GM18520 (cell line): ENCODE measurements around the gene MAML3.
"Not testable (repeated sequence)": the region's sequence is repeated elsewhere in the genome, so short reads cannot be mapped to it uniquely, and the experiment has no call there.

Experiments
- ATAC-seq: cut with Tn5 transposase; IDR thresholded peaks from one replicate; pipeline ENCODE4 v1.9.1; 2021; ENCODE audit not compliant: unreplicated experiment

MAML3 gene

GRCh38 chr4:139710073-139710472, 443.9 kb downstream of the MAML3 start:
- no peak for ATAC-seq

- ATAC-seq, result no peak
Measured at GRCh38 chr4:139709660-139710059, 444.3 kb downstream of the MAML3 start.

- no peak for ATAC-seq
Measured at GRCh38 chr4:139704915-139705485, 449.0 kb downstream of the MAML3 start.

- no peak for ATAC-seq
Measured at GRCh38 chr4:139700568-139700967, 453.4 kb downstream of the MAML3 start.

GRCh38 chr4:139698167-139698925, 455.6 kb downstream of the MAML3 start:
- not testable (repeated sequence) for ATAC-seq

- no peak for ATAC-seq
Measured at GRCh38 chr4:139696491-139696890, 457.5 kb downstream of the MAML3 start.

GRCh38 chr4:139694522-139695107, 459.4 kb downstream of the MAML3 start:
- no peak for ATAC-seq

- no peak for ATAC-seq
Measured at GRCh38 chr4:139692309-139693012, 461.5 kb downstream of the MAML3 start.

- no peak for ATAC-seq
Measured at GRCh38 chr4:139690419-139690818, 463.6 kb downstream of the MAML3 start.

GRCh38 chr4:139689093-139689722, 464.8 kb downstream of the MAML3 start:
- no peak for ATAC-seq

- no peak for ATAC-seq
Measured at GRCh38 chr4:139686988-139687387, 467.0 kb downstream of the MAML3 start.

- ATAC-seq, result no peak
Measured at GRCh38 chr4:139686130-139686529, 467.9 kb downstream of the MAML3 start.

GRCh38 chr4:139685180-139685579, 468.8 kb downstream of the MAML3 start:
- ATAC-seq, result no peak

- ATAC-seq, result no peak
Measured at GRCh38 chr4:139684351-139684750, 469.6 kb downstream of the MAML3 start.

GRCh38 chr4:139682741-139683151, 471.2 kb downstream of the MAML3 start:
- no peak for ATAC-seq

GRCh38 chr4:139682309-139682708, 471.7 kb downstream of the MAML3 start:
- ATAC-seq, result no peak

- no peak for ATAC-seq
Measured at GRCh38 chr4:139676913-139677585, 476.9 kb downstream of the MAML3 start.

GRCh38 chr4:139676365-139676764, 477.6 kb downstream of the MAML3 start:
- ATAC-seq, result no peak

- no peak for ATAC-seq
Measured at GRCh38 chr4:139675651-139676050, 478.3 kb downstream of the MAML3 start.

GRCh38 chr4:139674875-139675550, 479.0 kb downstream of the MAML3 start:
- ATAC-seq, result no peak
